Neural crest cell (in vitro differentiated cells): ENCODE measurements around the gene UBC. TPM values are rescaled to one million over a fixed set of nuclear protein-coding genes. Genes with fewer than 3 reads are reported as not detected.
A peak's percentile ranks its signal among the peaks of the same experiment; 100 is the strongest.

ENCODE experiments used
- DNase-seq: peaks from one replicate; pipeline ENCODE4 v3.0.0; 2021; ENCODE audit warnings: low read depth, mixed read lengths, low spot score
- H3K27ac Mint-ChIP-seq: one replicate; pipeline ENCODE4 v1.8.0; 2021; ENCODE audit warnings: mild to moderate bottlenecking, mixed read lengths; ENCODE audit not compliant: unreplicated experiment
- H3K27me3 Mint-ChIP-seq: 2 replicates; pipeline ENCODE4 v1.8.0; 2021; ENCODE audit warnings: low read depth, mild to moderate bottlenecking, mixed read lengths
- H3K36me3 Mint-ChIP-seq: 2 replicates; pipeline ENCODE4 v1.8.0; 2021; ENCODE audit warnings: low read depth, mild to moderate bottlenecking, mixed read lengths
- H3K4me1 Mint-ChIP-seq: 2 replicates; pipeline ENCODE4 v1.8.0; 2021; ENCODE audit warnings: mixed read lengths
- H3K4me3 Mint-ChIP-seq: one replicate; pipeline ENCODE4 v1.8.0; 2021; ENCODE audit warnings: mild to moderate bottlenecking, mixed read lengths
- H3K9me3 Mint-ChIP-seq: 2 replicates; pipeline ENCODE4 v1.8.0; 2021; ENCODE audit warnings: mixed read lengths
- microRNA-seq: library from miRNA; unstranded; fragments of <30 nt; microRNA quantifications from one replicate; pipeline ENCODE4, GENCODE V29; 2020
- total RNA-seq: library from RNA; stranded (reverse); gene quantifications from 2 replicates; pipeline ENCODE4 v1.2.1, GENCODE V29; 2021
- TF ChIP-seq, protein P1 (sequence below): fragments of 200-600 bp; sonication (generic); conservative IDR thresholded peaks from 2 replicates; pipeline ENCODE4 v1.5.0; 2021; ENCODE audit warnings: antibody characterized with exemption, mild to moderate bottlenecking

Gene UBC
- total RNA-seq, 1 donor from 2014 or later = 687 TPM

DNA sequence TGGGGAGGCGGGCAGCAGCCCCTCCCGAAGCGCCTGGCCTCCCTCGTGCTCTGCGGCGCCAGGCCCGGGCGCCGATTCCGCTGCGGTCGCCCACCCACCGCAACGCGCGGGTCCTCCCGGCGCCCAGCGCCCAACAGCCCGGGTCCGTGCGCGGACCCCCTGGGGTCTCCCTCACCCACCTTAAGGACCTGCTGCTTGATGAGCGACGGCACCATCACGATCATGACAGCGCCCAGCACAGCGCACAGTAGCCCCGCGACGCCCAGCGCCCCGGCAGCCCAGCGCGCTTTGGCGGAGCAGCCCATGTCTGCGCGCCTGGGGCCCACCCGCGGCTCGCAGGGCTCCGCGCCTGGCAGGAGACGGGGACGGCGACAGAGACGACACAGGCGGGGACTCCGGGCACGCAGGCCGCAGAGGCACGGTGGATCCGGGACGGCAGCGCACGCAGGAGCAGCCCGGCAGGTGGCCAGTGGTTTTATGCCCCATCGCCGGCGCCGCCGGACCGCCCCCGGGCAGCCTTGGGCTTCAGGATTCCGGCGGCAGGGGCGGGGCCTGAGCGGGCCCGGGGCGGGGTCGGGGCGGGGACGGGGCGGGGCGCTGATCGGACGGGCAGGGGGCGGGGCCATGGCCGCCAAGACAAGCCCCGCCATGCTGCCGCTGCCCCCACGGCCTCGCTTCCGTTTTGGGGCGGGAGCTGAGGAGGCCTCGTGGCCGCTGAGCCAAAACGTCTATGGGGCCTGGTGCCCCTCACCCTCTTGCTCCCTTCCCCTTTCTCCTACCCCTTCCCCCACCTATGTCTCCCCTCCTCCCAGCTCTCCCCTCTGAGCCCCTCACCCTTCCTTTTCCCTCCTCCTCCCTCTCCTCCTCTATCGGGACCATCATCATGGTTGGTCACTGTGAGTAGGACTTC, 50.8 kb downstream of the UBC start, which contains the start of gene SCARB1:
Gene SCARB1 (minus strand): TSS at position 449 of the 910 bp plus-strand sequence. CDS start 144 bp downstream, at position 305.
- Mint-ChIP-seq H3K4me1 (peaks cover 41% of the 10 kb centered on the region), H3K4me3 (peak within 1 kb of the TSS; percentile 90)

DNA sequence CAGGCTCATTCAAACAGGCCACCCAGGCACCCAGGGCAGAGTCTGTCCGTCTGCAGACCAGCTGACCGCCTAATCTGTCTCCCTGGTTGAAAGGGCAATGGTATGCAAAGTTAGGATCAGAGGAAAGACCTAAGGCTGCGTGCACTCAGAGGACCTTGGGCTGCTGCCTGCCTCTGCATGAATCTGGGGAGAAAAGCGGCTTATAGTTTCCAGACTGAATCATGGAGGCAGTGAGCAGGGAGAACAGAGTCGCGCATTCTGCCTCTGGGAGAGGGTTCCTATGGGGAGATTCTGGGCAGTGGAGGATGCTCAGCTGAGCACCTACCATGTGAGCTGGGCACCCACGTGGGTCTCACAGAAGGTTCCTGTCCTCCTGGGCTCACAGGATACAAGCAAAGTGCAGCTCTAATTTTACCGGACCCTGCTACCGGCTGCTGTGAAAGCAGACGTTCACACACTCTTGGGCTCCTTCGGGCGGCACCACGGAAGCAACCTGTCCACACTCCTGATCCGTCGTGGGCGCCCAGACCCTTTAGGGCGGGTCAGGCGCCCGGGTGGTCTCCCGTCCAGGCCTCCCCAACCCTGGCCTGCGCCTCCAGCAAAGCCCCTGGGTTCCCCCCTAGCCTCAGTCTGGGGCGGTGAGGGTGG, 51.6 kb downstream of the UBC start:
- Mint-ChIP-seq H3K27me3 (peaks cover 9% of the 10 kb centered on the region), H3K4me3 (peak overlapping the region; percentile 90), H3K4me1 (peaks cover 45% of the 10 kb centered on the region), H3K27ac (peak overlapping the region; percentile 50), H3K36me3 (peaks cover 3% of the 10 kb centered on the region), H3K9me3 (no peaks in the 10 kb centered on the region)
- no peak for DNase-seq
- TF ChIP-seq, protein P1, sequence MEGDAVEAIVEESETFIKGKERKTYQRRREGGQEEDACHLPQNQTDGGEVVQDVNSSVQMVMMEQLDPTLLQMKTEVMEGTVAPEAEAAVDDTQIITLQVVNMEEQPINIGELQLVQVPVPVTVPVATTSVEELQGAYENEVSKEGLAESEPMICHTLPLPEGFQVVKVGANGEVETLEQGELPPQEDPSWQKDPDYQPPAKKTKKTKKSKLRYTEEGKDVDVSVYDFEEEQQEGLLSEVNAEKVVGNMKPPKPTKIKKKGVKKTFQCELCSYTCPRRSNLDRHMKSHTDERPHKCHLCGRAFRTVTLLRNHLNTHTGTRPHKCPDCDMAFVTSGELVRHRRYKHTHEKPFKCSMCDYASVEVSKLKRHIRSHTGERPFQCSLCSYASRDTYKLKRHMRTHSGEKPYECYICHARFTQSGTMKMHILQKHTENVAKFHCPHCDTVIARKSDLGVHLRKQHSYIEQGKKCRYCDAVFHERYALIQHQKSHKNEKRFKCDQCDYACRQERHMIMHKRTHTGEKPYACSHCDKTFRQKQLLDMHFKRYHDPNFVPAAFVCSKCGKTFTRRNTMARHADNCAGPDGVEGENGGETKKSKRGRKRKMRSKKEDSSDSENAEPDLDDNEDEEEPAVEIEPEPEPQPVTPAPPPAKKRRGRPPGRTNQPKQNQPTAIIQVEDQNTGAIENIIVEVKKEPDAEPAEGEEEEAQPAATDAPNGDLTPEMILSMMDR = no peak

More for the DNA sequence above, 50.8 kb downstream of the UBC start, which contains the start of gene SCARB1:
- peak; percentile 78 for DNase-seq
- Mint-ChIP-seq H3K9me3 (no peaks in the 10 kb centered on the region), H3K27ac (peak within 1 kb of the TSS; percentile 83), H3K27me3 (peaks cover 9% of the 10 kb centered on the region), H3K36me3 (peaks cover 3% of the 10 kb centered on the region)
- TF ChIP-seq, protein P1 = peak; percentile 20

DNA sequence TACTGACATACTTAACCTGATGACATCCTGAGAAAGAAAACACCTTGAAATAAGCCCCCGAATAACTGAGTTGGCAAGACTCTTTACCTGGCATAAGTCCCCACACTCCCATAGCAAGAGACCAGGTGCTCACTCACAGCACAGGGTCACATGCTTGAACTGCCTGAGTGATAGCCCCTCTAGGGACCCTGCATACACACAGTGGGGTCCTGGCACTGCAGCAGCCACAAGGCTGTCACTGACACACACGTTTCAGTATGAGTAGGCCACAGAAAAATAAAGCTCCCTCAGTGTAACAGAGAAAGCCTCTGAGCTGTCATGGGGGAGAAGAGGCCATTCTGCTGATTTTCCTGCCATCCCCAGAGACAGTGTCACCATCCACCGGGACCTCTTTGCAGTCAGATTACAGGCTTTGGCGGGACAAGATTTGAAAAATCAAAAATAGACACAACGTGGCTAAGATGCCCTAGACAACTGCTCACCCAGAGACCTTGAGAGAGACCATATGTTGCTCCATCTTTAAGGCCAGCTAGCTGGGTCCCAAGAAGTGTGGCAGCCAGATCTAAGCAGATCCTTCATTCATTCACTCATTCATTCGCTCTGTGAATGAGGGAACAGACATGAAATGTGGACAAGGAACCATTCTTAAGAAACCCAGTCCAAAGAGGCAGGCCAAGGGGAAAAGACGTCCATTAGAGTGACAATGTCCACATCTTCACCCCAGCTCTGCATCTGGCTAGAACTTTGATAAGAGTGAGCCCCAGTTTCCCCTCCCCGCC, 52.4 kb downstream of the UBC start:
- no peak overlapping the region for H3K27ac Mint-ChIP-seq
- no peaks in the 10 kb centered on the region for H3K9me3 Mint-ChIP-seq
- TF ChIP-seq, protein P1 = no peak
- H3K4me3 Mint-ChIP-seq = peak overlapping the region; percentile 90
- peaks cover 9% of the 10 kb centered on the region for H3K27me3 Mint-ChIP-seq
- H3K36me3 Mint-ChIP-seq = peaks cover 3% of the 10 kb centered on the region
- no peak for DNase-seq
- peaks cover 47% of the 10 kb centered on the region for H3K4me1 Mint-ChIP-seq

Small RNAs within 50 kb of the gene (microRNA-seq; reads per million reads assigned to microRNA genes)
- gene MIR5188 = not detected

Other genes starting within 250 kb of the UBC start
- 50.9 and 54.8 TPM in 2 replicates for gene SCARB1, start 50.8 kb downstream of the UBC start, total RNA-seq
- 24.9 and 25.5 TPM in 2 replicates for gene DHX37, start 74.5 kb upstream of the UBC start, total RNA-seq
- 18.6 and 19.0 TPM in 2 replicates for gene BRI3BP, start 79.0 kb upstream of the UBC start, total RNA-seq
- 31.9 and 32.2 TPM in 2 replicates for gene AACS, start 150.8 kb upstream of the UBC start, total RNA-seq